Tibial nerve (tissue), 4 donors: ENCODE measurements around the gene SHISA6.

Experiments used
- CTCF ChIP-seq, 5 experiments: fragments of 200-600 bp in 3 of 5; fragments of 450-650 bp in 2 of 5; sonication (generic) in 3 of 5; IDR thresholded peaks; one replicate each; pipeline ENCODE4 v1.5.1; 2016 to 2019; ENCODE audit warnings: antibody characterized with exemption in 5 of 5, mild to moderate bottlenecking in 3 of 5, moderate library complexity in 2 of 5
- EP300 ChIP-seq, 2 donors: sonication (generic); formaldehyde crosslinking; IDR thresholded peaks; one replicate each; pipeline ENCODE4 v1.6.1; 2017; ENCODE audit warnings: antibody characterized with exemption in 2 of 2, mild to moderate bottlenecking in 1 of 2
- POLR2A ChIP-seq, 2 donors: fragments of 450-650 bp; IDR thresholded peaks; one replicate each; pipeline ENCODE4 v1.6.1; 2017; ENCODE audit warnings: antibody characterized with exemption in 2 of 2, mild to moderate bottlenecking in 2 of 2, moderate library complexity in 2 of 2

- TF ChIP-seq CTCF (IDR thresholded peaks at IDR 0.05) = no peak
- no peak for TF ChIP-seq EP300 (IDR thresholded peaks at IDR 0.05)
- TF ChIP-seq POLR2A (IDR thresholded peaks at IDR 0.05) = no peak
Observed at GRCh38 chr17:11308531-11308930, 67.5 kb downstream of the SHISA6 start.
